Forelimb muscle (tissue), 1 donor: ENCODE measurements around the gene ENO2. TPM values are rescaled to one million over a fixed set of nuclear protein-coding genes. Genes with fewer than 3 reads are reported as not detected.
A peak's percentile ranks its signal among the peaks of the same experiment; 100 is the strongest.
"Not testable (repeated sequence)": the region's sequence is repeated elsewhere in the genome, so short reads cannot be mapped to it uniquely, and the experiment has no call there.

Source experiments
- DNase-seq: peaks from one replicate; pipeline ENCODE4 v3.0.0-alpha.2; 2013; ENCODE audit warnings: low read depth
- polyA plus RNA-seq: library from polyadenylated mRNA; unstranded; fragments of 120-200 nt; gene quantifications from one replicate; pipeline ENCODE4 v1.2.1, GENCODE V29; 2013; ENCODE audit not compliant: insufficient read length

ENO2 gene
- polyA plus RNA-seq: 6.1 TPM

GRCh38 chr12:6914246-6914946, at the start of gene ENO2:
Gene ENO2 (plus strand): TSS chr12:6914580. CDS start chr12:6915833, 1,253 bp downstream.
- DNase-seq: no peak

DNA sequence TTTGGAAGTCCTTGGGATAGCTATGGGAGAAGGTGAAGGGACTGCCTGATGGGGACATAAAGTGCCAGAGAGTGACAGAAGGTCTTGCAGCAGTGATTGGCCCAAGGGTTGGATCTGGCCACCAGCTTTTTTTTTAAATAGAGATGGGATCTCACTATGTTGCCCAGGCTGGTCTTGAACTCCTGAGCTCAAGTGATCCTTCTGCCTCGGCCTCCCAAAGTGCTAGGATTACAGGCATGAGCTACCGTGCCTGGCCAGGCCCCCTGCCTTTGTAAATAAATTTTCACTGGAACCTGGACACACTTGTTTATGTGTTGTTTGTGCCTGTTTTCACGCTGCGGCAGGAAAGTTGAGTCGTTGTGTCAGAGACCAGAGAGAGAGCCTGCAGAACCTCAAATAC, 49.1 kb upstream of the ENO2 start:
- DNase-seq: not testable (repeated sequence)

DNA sequence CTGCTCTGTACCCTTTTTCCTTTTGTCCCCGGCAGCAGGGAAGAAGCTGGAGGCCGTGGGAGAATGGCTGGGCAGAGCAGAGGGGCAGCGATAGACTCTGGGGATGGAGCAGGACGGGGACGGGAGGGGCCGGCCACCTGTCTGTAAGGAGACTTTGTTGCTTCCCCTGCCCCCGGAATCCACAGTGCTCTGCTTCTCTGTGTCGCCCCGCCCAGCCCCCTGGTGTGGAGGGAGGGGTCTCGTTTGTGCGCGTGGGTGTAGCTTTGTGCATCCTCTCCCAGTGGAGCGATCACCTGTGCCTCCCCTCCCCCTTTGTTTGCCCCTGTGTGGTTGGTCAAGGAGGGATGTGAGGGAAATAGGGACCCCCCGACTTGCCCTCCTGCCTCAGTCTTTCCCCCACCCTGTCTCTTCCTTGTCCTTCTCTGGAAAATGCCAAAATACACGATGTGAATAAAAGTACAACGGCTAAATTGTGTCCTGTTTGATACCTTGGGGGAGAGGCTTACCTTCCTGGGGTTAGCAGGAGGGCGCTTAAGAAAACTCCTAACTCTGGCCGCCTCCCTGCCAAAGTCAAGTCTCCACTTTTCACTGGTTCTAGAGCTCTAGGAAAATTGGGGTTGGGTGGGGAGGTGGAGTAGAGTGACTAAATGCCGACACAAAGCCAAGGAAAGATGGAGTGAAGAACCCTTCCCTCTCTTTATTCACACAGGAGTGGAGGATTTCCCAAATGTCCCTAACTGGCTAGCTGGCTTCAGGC, 48.0 kb upstream of the ENO2 start:
- no peak for DNase-seq

DNA sequence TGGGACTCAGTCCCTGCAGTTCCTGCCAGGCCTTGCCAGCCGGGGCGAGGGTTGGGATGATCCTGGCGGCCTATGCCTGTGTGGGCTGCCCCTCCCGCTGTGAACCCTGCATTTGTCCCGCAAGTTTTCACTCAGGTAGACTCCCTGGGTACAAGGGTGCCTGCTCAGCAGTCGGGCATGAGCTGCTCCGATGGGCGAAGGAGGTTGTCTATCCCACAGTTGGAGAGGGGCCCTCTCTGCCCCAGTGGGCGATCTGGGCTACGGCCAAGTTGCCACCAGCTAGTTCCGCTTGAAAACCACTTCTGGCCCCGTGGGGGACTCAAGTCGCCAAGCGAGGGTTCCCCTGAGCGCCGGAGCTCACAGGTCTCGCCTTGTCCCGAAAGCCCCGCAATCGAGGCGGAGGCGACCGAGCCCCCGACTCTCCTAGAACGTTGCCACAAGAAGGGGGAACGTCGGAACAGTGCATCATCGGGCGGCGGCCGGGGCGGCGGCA, 47.4 kb upstream of the ENO2 start:
- no peak for DNase-seq

DNA sequence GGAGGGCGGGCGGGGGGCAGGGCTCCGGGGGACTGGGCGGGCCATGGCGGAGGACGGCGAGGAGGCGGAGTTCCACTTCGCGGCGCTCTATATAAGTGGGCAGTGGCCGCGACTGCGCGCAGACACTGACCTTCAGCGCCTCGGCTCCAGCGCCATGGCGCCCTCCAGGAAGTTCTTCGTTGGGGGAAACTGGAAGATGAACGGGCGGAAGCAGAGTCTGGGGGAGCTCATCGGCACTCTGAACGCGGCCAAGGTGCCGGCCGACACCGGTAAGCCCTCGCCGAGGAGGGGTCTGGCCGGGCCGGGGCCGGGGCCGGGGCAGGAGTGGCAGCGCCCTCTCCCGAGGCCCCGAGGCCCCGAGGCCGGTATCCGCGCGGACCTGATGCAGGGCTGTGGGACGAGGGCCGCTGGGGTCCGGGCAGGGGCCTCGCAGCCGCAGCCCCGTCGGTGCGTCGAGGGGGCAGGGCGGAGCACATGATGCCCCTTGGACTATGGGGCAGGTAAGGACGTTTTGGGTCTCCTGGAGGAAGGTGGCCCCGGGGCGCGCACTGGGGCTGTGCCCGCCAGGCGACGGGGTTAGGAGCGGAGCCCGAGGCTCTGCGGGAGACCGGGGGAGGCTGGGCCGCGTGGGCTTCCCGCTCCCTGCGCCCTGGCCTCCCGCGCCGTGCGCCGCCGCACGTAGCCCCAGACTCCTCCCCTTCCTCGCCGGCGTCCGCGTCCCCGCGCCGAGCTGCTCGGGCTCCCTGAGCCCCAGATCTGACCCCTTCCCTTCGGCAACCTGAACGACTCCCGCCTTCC, 46.8 kb upstream of the ENO2 start, which contains the start of gene TPI1:
TPI1 (plus strand) TSS at position 119 of the 798 bp plus-strand sequence; CDS start at position 155, 36 bp downstream.
- DNase-seq: no peak

DNA sequence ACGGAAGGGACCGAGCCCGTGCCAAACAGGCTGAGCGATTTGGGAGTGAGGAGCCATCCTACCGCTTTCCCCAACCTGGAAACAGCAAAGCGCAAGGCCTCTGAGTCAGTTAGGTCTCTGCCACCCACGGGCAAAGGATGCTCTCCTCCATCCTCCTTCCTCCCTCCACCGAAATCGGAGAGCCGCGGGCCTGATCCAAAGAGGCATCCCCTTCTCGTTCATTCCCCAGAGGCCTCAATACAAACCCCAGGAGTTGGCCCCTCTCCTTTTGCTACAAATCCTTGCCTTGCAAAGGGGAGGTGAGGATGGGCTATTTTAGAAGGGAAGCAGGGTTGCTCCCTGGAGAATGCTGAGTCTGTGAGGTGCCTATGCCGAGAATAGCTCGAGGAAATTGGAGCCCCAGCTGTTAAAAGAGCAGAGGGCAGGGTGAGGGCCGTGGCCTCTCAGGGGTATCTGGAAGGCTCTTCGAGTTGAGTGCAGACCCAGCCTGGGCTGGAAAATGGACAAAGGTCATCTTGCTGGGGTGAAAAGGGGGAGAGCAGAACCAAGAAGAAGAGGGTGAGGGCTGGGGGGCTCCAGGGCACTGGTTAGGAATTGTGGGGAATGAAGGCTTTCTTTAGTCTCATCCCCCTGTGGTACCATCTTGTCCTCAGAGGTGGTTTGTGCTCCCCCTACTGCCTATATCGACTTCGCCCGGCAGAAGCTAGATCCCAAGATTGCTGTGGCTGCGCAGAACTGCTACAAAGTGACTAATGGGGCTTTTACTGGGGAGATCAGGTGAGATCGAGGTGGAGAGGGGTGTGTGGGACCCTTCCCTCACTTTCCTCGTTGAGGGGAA, 46.0 kb upstream of the ENO2 start:
- DNase-seq: no peak

DNA sequence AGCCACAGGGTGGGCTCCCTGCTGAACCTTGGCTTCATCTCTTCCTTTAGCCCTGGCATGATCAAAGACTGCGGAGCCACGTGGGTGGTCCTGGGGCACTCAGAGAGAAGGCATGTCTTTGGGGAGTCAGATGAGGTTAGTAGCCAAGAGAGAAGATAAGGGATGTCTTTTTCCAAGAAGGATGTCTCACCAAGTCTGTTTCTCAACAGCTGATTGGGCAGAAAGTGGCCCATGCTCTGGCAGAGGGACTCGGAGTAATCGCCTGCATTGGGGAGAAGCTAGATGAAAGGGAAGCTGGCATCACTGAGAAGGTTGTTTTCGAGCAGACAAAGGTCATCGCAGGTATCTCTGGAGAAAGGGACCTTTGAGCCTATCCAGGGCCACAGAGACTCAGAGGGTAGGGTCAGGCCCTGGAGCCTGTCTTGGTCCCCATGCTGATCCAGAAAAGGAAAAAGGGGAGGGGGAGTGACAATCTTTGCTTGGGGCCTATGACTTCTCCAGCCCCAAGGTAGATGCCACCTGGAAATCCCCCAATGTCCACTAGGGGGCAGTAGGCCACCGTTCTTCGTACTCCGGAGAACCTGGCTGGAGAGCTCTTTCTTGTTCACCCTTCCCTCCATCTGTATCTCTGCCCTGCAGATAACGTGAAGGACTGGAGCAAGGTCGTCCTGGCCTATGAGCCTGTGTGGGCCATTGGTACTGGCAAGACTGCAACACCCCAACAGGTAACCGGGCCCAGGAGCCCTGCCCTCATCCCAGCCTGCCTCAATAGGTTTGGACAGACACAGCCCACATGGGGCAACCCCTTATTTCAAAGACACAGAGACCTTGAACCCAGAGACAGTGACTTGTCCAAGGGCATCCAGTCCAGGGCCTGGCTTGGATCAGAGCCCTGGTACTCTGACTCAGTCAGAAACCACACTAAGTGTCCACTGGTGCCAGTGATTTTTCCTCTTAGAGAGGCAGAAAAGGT, 45.0 kb upstream of the ENO2 start:
- DNase-seq: no peak

GRCh38 chr12:6870304-6870703, 44.1 kb upstream of the ENO2 start:
- DNase-seq: not testable (repeated sequence)

DNA sequence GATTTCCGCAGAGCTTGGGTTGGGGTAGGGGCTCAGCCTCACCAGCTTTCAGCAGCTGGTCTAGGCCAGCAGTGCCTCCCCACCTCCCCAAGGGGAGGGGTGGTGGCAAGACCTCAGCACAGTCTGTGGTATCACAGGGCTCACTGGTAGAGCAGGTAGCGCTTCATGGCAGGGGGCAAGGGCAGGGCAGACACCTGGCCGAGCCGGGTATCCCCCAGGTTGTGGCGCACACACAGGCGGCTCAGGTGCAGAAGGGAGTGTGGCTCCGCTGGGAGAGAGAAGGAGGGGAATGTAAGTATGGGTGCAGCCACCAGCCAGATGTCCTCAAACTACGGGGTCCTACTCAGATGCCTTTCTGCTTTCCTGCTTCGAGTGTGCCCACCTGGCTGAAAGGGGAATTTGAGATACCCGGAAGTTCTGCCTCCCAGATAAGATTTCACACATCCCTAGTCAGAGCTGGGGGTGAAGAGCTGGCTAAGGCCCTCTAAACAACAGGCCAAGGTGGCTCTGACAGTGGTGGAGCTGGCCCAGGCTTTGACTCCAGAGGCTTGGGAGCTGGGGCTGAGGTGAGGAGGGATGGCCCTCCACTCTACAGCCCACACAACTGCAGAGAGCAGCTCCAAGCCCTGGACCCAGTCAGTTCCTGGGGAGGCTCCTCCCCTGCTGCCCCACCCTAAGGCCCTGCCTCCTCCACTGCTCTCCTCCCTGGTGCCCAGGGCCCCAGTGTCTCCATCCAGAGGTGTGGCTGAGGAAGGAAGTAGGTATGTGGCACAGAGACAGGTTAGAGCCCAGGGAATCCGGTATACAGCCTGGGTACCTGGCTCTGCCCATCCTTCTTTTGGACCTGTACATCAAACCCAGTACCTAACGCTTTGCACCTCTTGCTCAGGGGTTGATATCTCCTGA, 43.1 kb upstream of the ENO2 start:
- DNase-seq: no peak

- DNase-seq: no peak
Measured at GRCh38 chr12:6872073-6873048, 42.0 kb upstream of the ENO2 start.

DNA sequence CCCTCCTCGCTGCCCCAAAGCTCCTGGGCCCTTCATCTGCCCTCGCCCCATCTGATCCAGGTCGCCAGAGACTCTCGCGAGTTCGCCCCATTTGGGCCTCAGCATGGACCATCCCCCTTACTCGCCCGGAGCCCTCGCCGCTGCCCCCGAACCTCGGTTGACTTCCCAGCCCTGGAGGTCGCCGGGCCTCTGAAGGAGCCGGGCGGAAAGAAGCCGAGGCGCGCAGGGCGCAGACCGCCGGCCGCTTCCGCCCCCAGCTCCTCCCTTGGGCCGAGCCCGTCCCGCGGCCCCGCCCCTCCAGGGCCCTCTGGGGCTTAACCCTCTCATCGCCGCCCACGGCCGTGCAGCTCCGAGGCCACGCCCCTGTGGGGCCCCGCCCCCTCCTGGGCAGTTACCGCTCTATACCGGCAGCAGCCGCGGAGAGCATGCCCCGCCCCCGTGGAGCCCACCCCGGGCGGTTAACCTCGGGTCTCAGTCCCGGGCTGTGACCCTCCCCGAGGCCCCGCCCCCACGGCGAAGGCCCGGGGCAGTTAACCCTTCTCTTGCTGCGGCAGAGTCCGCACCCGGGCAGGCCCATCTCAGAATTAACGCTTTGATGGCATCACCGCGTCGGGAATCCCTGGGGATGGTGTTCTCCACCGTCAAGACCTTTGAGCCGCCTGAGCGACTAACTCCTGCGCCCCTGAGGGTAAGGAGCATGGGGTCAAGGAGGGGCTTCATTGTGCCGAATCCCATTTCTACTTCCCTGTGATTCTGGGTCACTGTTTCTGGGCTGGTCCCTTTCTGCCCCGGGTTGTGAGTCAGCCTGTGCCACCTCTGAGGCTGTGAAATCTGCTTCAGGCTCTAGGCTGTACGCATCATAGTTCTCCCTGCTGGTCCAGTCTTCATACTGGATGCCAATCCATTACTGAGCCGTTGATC, 41.0 kb upstream of the ENO2 start, which contains the start of gene SPSB2:
SPSB2 (minus strand) TSS at position 210 of the 921 bp plus-strand sequence. CDS start 402 bp downstream, outside the sequence.
- peak; percentile 83 for DNase-seq

- DNase-seq: not testable (repeated sequence)
Measured at GRCh38 chr12:6874015-6874368, 40.4 kb upstream of the ENO2 start.

DNA sequence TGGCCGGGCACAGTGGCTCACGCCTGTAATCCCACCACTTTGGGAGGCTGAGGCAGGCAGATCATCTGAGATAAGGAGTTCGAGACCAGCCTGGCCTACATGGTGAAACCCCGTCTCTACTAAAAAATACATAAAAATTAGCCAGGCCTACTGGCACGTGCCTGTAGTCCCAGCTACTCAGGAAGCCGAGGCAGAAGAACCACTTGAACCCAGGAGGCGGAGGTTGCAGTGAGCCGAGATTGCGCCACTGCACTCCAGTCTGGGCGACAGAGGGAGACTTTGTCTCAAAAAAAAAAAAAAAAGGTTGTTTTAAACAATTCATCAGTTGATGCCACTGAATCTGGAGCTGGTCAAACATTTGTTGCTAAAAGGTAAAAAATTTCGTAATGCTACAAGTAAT, 34.6 kb upstream of the ENO2 start:
- DNase-seq: not testable (repeated sequence)

DNA sequence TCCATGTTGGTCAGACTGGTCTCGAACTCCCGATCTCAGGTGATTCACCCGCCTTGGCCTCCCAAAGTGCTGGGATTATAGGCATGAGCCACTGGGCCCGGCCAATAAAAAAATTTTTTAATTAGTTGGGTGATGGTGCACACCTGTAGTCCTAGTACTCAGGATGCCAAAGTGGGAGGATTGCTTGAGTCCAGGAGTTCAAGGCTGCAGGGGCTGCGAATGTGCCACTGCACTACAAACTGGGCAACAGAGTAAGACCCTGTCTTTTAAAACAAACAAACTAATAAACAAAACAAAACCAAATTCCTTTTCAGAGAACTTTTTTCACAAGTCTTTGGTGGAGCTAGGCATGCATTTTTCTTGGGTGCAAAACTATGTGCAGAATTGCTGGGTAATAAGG, 31.1 kb upstream of the ENO2 start:
- DNase-seq: no peak

DNA sequence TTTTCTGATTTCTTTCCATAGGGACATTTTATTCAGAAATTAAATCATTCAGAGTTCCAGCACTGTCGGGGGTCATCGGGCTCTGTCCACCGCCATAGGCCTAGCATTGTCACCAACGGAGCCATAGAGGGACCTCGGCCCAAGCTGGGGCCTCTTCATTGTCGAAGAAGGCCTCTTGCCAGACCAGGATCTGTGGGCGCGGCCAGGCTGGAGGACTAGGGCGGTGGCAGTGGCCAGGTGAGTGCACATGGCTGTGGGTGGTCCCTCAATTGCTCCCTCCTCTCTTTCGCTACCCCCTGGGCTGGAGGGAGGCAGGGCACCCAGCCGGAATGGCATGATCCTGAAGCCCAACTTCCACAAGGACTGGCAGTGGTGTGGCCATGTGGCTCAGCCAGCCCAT, 30.7 kb upstream of the ENO2 start:
- no peak for DNase-seq

DNA sequence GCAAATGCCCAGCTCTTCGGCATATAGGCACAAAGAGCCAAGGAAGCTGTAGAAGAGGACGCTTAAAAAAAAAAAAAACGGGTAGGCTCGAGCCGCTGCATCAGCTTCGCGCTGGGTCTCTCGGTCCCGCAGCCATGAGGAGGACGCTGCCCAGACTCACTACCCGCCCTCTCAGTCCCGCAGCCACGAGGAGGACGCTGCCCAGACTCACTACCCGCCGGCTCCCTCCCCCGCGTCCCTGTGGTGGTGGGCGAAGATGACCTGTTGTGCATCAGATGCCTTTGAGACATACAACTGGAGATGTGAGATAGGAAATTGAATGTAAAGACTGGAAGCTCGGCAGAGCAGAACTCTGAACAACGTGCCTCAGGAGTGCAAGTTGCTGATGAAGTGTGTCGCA, 29.8 kb upstream of the ENO2 start:
- DNase-seq: no peak
